Measurements from ENCODE around the gene SPSB4. TPM values are rescaled to one million over a fixed set of nuclear protein-coding genes. Genes with fewer than 3 reads are reported as not detected.
A peak's percentile ranks its signal among the peaks of the same experiment; 100 is the strongest.

SPSB4 gene
- total and polyA plus RNA-seq, 2 of the 8 experiments (the other 6 are each of a cell fraction or from before 2014, with no cell fraction given) = 15.1 to 17.2 TPM

- Histone ChIP-seq H4K20me1 (replicated peaks in 1 of 2; ENCODE audit: control insufficient read depth in 1 of 2, insufficient read depth in 2 of 2, low read length in 2 of 2) (no peaks in the 10 kb centered on the region), H3K4ac (replicated peaks; ENCODE audit: insufficient read length, low read depth, low read length) (no peak overlapping the region), H4K5ac (ENCODE audit: insufficient read length, low read depth, low read length) (no peak overlapping the region), H3K27me3 (replicated peaks in 1 of 4; ENCODE audit: control insufficient read depth in 3 of 4, extremely low read depth in 1 of 4, insufficient read depth in 3 of 4, low read length in 3 of 4) (no peaks in the 10 kb centered on the region), H3K4me3 (ENCODE audit: extremely low read depth in 1 of 4, insufficient read depth in 2 of 4, low read depth in 3 of 4, low read length in 4 of 4) (no peak overlapping the region), H2BK120ac (replicated peaks; ENCODE audit: low read depth, low read length) (no peak overlapping the region), H3K23me2 (ENCODE audit: low read depth, low read length) (no peaks in the 10 kb centered on the region), H2BK20ac (ENCODE audit: low read length) (no peak overlapping the region), H2BK5ac (ENCODE audit: low read depth, low read length) (no peak overlapping the region), H3K9me3 (ENCODE audit: insufficient read depth in 2 of 2, low read depth in 1 of 2, low read length in 1 of 2) (no peaks in the 10 kb centered on the region), H3K4me1 (replicated peaks in 1 of 4; ENCODE audit: control insufficient read depth in 3 of 4, insufficient read depth in 4 of 4, low read length in 3 of 4) (peaks cover 7 to 37% (median 16%) of the 10 kb centered on the region in 4 experiments), H2BK12ac (ENCODE audit: low read depth, low read length) (no peak overlapping the region; the same call in 1 of the 2 replicates), H2BK15ac (ENCODE audit: low read length) (no peak overlapping the region), H3K56ac (replicated peaks; ENCODE audit: insufficient read length, low read depth, low read length) (no peak overlapping the region), H3K36me3 (ENCODE audit: control insufficient read depth in 2 of 4, insufficient read depth in 4 of 4, low read length in 3 of 4) (no peaks in the 10 kb centered on the region), H3K23ac (ENCODE audit: insufficient read length) (no peak overlapping the region), H3K4me2 (ENCODE audit: insufficient read depth in 1 of 2, low read depth in 2 of 2, low read length in 2 of 2) (no peak overlapping the region), H3K14ac (ENCODE audit: insufficient read length) (no peak overlapping the region), H3K9ac (replicated peaks in 1 of 4; ENCODE audit: extremely low read depth in 1 of 4, low read depth in 3 of 4, low read length in 3 of 4) (no peak overlapping the region), H3K18ac (ENCODE audit: extremely low read depth, low read length) (no peak overlapping the region), H3K79me2 (ENCODE audit: control insufficient read depth in 1 of 2, insufficient read depth in 2 of 2, low read length in 2 of 2) (peaks cover 0 to 11% of the 10 kb centered on the region in 2 experiments; a peak in 1 of 4 replicates), H2AFZ (ENCODE audit: low read length) (no peak overlapping the region), H4K91ac (replicated peaks; ENCODE audit: insufficient read length, low read length) (peak overlapping the region; percentile 18), H4K8ac (ENCODE audit: extremely low read depth, insufficient read depth, low read length) (no peak overlapping the region), H2AK5ac (ENCODE audit: low read depth, low read length) (no peak overlapping the region), H3K79me1 (ENCODE audit: low read depth, low read length) (peaks cover 6% of the 10 kb centered on the region; the same call in 1 of the 2 replicates), H3K27ac (ENCODE audit: low read depth, low read length) (no peak overlapping the region)
- CTCF ChIA-PET (ENCODE audit: partially characterized antibody) = interaction anchor here (0.7 to 29.1 kb wide), 7 partner anchors 9 to 69 kb away, joined by 3 to 333 read pairs (median 4); partner anchors contain the start of gene SPSB4
- 91% methylated on average over 6 of the region's 6 CpGs; no CpG with 5 or more reads in 1 of the 2 experiments for WGBS, 2 experiments (ENCODE audit: extremely low coverage in 1 of 2, insufficient coverage in 1 of 2, insufficient read length in 1 of 2, insufficient replicate concordance in 2 of 2, low coverage in 1 of 2, low lambda C conversion rate in 2 of 2, missing lambda C conversion rate in 1 of 2)
- no peak for DNase-seq (ENCODE audit: low read depth in 1 of 2, low spot score in 2 of 2)
- POLR2A ChIA-PET (ENCODE audit: partially characterized antibody) = interaction anchor here (1.0 to 1.5 kb wide), 2 partner anchors 8 to 10 kb away, joined by 4 to 5 read pairs; no protein-coding TSS in a partner anchor
- FAIRE-seq = no peak
- TF ChIP-seq NANOG (IDR thresholded peaks at IDR 0.05; ENCODE audit: insufficient read depth, low read depth, low read length, poor library complexity, severe bottlenecking) (no peak), SIX5 (IDR thresholded peaks at IDR 0.05; ENCODE audit: low read depth, low read length) (no peak), CHD2 (IDR thresholded peaks at IDR 0.05; ENCODE audit: low read length) (no peak), JUN (IDR thresholded peaks at IDR 0.05; ENCODE audit: low read depth, low read length) (no peak), GTF2F1 (IDR thresholded peaks at IDR 0.05; ENCODE audit: borderline replicate concordance, low read depth, low read length) (no peak), SIN3A (conservative IDR thresholded peaks at IDR 0.05 in 1 of 2, IDR thresholded peaks at IDR 0.05 in 1 of 2; ENCODE audit: low read depth in 1 of 2, low read length in 2 of 2) (no peak), SUZ12 (IDR thresholded peaks at IDR 0.05; ENCODE audit: low read length) (no peak), RBBP5 (IDR thresholded peaks at IDR 0.05; ENCODE audit: borderline replicate concordance, low read depth, low read length) (no peak), POLR2AphosphoS5 (IDR thresholded peaks at IDR 0.05; ENCODE audit: low read depth, low read length) (no peak), TCF12 (IDR thresholded peaks at IDR 0.05; ENCODE audit: low read depth, low read length) (no peak), BACH1 (IDR thresholded peaks at IDR 0.05; ENCODE audit: low read length) (no peak), RNF2 (IDR thresholded peaks at IDR 0.05; ENCODE audit: borderline replicate concordance, low read depth, low read length, missing control alignments, poor library complexity, severe bottlenecking) (no peak), FOSL1 (IDR thresholded peaks at IDR 0.05; ENCODE audit: insufficient read depth, low read depth, low read length) (no peak), POU5F1 (IDR thresholded peaks at IDR 0.05; ENCODE audit: low read depth, low read length) (no peak)
These were observed 36.6 kb downstream of the SPSB4 start for GRCh38 chr3:141087778-141088130.

All from H1 (cell line).